Neutrophil (primary cell): ENCODE data around the gene DENND6B.
"Not testable (repeated sequence)": the region's sequence is repeated elsewhere in the genome, so short reads cannot be mapped to it uniquely, and the experiment has no call there.

Source experiments
- H3K27ac ChIP-seq: fragments of 200-600 bp; sonication (generic); 2 replicates; pipeline ENCODE4 v1.5.1; 2016; ENCODE audit warnings: mild to moderate bottlenecking, moderate library complexity
- H3K27me3 ChIP-seq: fragments of 200-600 bp; sonication (generic); 2 replicates; pipeline ENCODE4 v1.6.0; 2016; ENCODE audit warnings: mild to moderate bottlenecking
- H3K36me3 ChIP-seq: fragments of 200-600 bp; sonication (generic); 2 replicates; pipeline ENCODE4 v1.5.1; 2017
- H3K4me1 ChIP-seq, 2 experiments: fragments of 200-600 bp in 1 of 2; sonication (generic) in 1 of 2; 1 replicate in 1 of 2; 2 replicates in 1 of 2; pipeline versions ENCODE4 v1.5.1 to v1.6.1; 2013 to 2016; ENCODE audit warnings: low read depth in 1 of 2, low read length in 1 of 2, mild to moderate bottlenecking in 1 of 2, moderate library complexity in 1 of 2; ENCODE audit not compliant: control insufficient read depth in 1 of 2, insufficient read depth in 1 of 2
- H3K4me3 ChIP-seq, 2 experiments: fragments of 200-600 bp in 1 of 2; sonication (generic) in 1 of 2; 1 replicate in 1 of 2; 2 replicates in 1 of 2; pipeline ENCODE4 v1.5.1; 2013 to 2016; ENCODE audit warnings: low read depth in 1 of 2, low read length in 1 of 2, mild to moderate bottlenecking in 1 of 2, moderate library complexity in 1 of 2
- H3K9me3 ChIP-seq: fragments of 200-600 bp; sonication (generic); 2 replicates; pipeline ENCODE4 v1.5.1; 2016
- CTCF ChIP-seq: fragments of 200-600 bp; sonication (generic); IDR thresholded peaks from 2 replicates; pipeline ENCODE4 v1.5.1; 2016; ENCODE audit warnings: antibody characterized with exemption

The DENND6B gene

GRCh38 chr22:50325444-50326224 is 1.2 kb downstream of the DENND6B start:
- no peak for TF ChIP-seq CTCF
- Histone ChIP-seq H3K4me3 (no peak overlapping the region), H3K4me1 (peaks cover 13% of the 10 kb centered on the region in 2 experiments), H3K36me3 (no peaks in the 10 kb centered on the region), H3K9me3 (no peaks in the 10 kb centered on the region), H3K27ac (no peak overlapping the region), H3K27me3 (peaks cover 24% of the 10 kb centered on the region)

GRCh38 chr22:50323900-50324299 is 2.9 kb downstream of the DENND6B start:
- peaks cover 24% of the 10 kb centered on the region for H3K27me3 ChIP-seq
- H3K36me3 ChIP-seq = no peaks in the 10 kb centered on the region
- TF ChIP-seq CTCF = no peak
- H3K4me3 ChIP-seq = no peak overlapping the region
- H3K27ac ChIP-seq = no peak overlapping the region
- peaks cover 13% of the 10 kb centered on the region in 2 experiments for H3K4me1 ChIP-seq
- H3K9me3 ChIP-seq = no peaks in the 10 kb centered on the region

GRCh38 chr22:50322382-50323104 is 4.3 kb downstream of the DENND6B start:
- H3K36me3 ChIP-seq, H3K27ac ChIP-seq, H3K4me3 ChIP-seq, H3K9me3 ChIP-seq, H3K4me1 ChIP-seq: not testable (repeated sequence)
- peaks cover 24% of the 10 kb centered on the region for H3K27me3 ChIP-seq

GRCh38 chr22:50320671-50321325 is 6.0 kb downstream of the DENND6B start:
- H3K4me3 ChIP-seq = no peak overlapping the region

GRCh38 chr22:50320116-50320515 is 6.7 kb downstream of the DENND6B start:
- Histone ChIP-seq H3K27me3 (peaks cover 26% of the 10 kb centered on the region), H3K4me3 (no peak overlapping the region), H3K9me3 (no peaks in the 10 kb centered on the region), H3K27ac (no peak overlapping the region), H3K36me3 (no peaks in the 10 kb centered on the region), H3K4me1 (no peaks in the 10 kb centered on the region)
- TF ChIP-seq CTCF = no peak

More at GRCh38 chr22:50320671-50321325, 6.0 kb downstream of the DENND6B start:
- Histone ChIP-seq H3K27me3 (peaks cover 25% of the 10 kb centered on the region), H3K9me3 (no peaks in the 10 kb centered on the region), H3K27ac (no peak overlapping the region), H3K36me3 (no peaks in the 10 kb centered on the region), H3K4me1 (no peaks in the 10 kb centered on the region)
- no peak for TF ChIP-seq CTCF
